Coronary artery (tissue), 2 donors: Measurements from ENCODE around the gene MMD.
"Not testable (repeated sequence)": the region's sequence is repeated elsewhere in the genome, so short reads cannot be mapped to it uniquely, and the experiment has no call there.

ENCODE experiments used
- DNase-seq: peaks from one replicate; pipeline ENCODE4 v3.0.0-alpha.2; 2017; ENCODE audit warnings: low spot score
- H3K27ac ChIP-seq, 2 donors: fragments of 200-600 bp; sonication (generic); one replicate each; pipeline ENCODE4 v1.5.1; 2016 to 2019
- H3K4me3 ChIP-seq: fragments of 200-600 bp; sonication (generic); 2 replicates; pipeline ENCODE4 v1.5.1; 2016; ENCODE audit warnings: mild to moderate bottlenecking, moderate library complexity
- CTCF ChIP-seq: fragments of 200-600 bp; sonication (generic); IDR thresholded peaks from one replicate; pipeline ENCODE4 v1.5.1; 2019; ENCODE audit warnings: antibody characterized with exemption

The MMD gene

GRCh38 chr17:55451203-55451641, 29.6 kb upstream of the MMD start:
- Histone ChIP-seq H3K4me3 (no peak overlapping the region), H3K27ac (no peak overlapping the region)
- TF ChIP-seq CTCF = no peak
- no peak for DNase-seq

- Histone ChIP-seq H3K4me3 (no peak overlapping the region), H3K27ac (no peak overlapping the region)
- DNase-seq = no peak
- no peak for TF ChIP-seq CTCF
These were observed 28.7 kb upstream of the MMD start for GRCh38 chr17:55450232-55450825.

- Histone ChIP-seq H3K27ac (no peak overlapping the region), H3K4me3 (no peak overlapping the region)
- DNase-seq = no peak
- no peak for TF ChIP-seq CTCF
These were observed 27.0 kb upstream of the MMD start for GRCh38 chr17:55448681-55449080.

- TF ChIP-seq CTCF = no peak
- H3K4me3 ChIP-seq = no peak overlapping the region
- DNase-seq = no peak
- H3K27ac ChIP-seq = peak overlapping the region in 1 of 2 donors; percentile 29
These were observed 25.1 kb upstream of the MMD start for GRCh38 chr17:55446581-55447205.

GRCh38 chr17:55446004-55446403, 24.4 kb upstream of the MMD start:
- not testable (repeated sequence) for H3K4me3 ChIP-seq, DNase-seq
- peak overlapping the region in 1 of 2 donors; percentile 29 for H3K27ac ChIP-seq

GRCh38 chr17:55444471-55445441, 23.1 kb upstream of the MMD start:
- DNase-seq = no peak
- H3K27ac ChIP-seq = no peak overlapping the region
- H3K4me3 ChIP-seq = no peak overlapping the region
- no peak for TF ChIP-seq CTCF

GRCh38 chr17:55443904-55444303, 22.3 kb upstream of the MMD start:
- no peak for DNase-seq
- no peak overlapping the region for H3K4me3 ChIP-seq
- H3K27ac ChIP-seq = no peak overlapping the region
- no peak for TF ChIP-seq CTCF
